ENCODE measurements around the gene SLC27A4. TPM values are rescaled to one million over a fixed set of nuclear protein-coding genes. Genes with fewer than 3 reads are reported as not detected.

Gene SLC27A4
- total RNA-seq (2021): 17.0 and 17.2 TPM in 2 replicates
- long read RNA-seq, transcript SLC27A4-201 (13 exons, 3,028 nt): major isoform, 39 of 80 reads
- long read RNA-seq, partial matches to known transcripts: 14 of 80 reads
- long read RNA-seq, other reads (novel, unspliced or antisense): 27 of 80 reads

DNA sequence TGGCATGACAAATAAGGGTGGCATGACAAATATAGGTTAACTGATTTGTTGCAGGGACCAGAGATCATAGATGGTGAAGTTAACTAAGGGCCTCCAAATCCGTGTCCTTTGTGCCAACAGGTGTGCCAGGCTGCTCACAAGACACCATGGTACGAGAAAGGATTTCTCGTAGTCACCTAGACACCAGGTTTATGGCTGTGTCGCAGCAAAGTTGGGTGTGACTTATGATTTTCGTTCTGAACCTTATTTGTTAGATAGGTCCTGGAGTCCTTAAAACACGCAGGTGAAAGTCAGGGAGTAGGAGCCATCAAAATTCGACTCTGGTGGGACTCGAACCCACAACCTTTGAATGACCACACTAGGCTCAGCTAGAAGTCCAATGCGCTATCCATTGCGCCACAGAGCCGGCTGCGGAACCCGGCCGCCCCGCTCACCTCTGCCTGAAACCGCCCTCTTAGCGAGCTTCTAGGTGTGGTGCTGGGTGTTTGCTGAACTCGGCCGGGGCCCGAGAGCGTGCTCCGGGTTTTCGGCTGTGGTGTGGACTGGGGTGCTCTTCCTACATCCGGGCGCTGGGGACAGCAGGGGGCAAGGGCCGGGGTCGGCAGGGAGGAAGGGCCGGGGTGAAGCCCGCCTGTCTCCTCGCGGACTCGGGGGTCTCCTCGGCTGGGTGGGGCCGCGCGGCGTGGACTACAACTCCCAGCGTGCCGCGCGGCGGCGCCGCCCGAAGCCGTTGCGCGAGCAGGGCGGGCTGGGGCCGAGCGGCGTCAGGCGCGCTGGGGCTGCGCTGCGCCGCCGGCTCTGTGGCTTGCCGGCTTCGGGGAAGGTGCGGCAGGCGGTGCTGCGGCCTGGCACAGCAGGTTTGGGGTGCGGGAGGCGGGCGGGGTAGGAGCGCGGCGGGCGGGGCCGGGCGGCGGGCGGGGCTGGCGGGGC is at the start of gene SLC27A4:
TSS of gene SLC27A4 (plus strand) at position 767 of the 930 bp plus-strand sequence. CDS start 2,606 bp downstream, outside the sequence.
- H3K9ac ChIP-seq (ENCODE audit: extremely low read depth, insufficient read length, low read length): no peak within 1 kb of the TSS
- TF ChIP-seq, protein P1, sequence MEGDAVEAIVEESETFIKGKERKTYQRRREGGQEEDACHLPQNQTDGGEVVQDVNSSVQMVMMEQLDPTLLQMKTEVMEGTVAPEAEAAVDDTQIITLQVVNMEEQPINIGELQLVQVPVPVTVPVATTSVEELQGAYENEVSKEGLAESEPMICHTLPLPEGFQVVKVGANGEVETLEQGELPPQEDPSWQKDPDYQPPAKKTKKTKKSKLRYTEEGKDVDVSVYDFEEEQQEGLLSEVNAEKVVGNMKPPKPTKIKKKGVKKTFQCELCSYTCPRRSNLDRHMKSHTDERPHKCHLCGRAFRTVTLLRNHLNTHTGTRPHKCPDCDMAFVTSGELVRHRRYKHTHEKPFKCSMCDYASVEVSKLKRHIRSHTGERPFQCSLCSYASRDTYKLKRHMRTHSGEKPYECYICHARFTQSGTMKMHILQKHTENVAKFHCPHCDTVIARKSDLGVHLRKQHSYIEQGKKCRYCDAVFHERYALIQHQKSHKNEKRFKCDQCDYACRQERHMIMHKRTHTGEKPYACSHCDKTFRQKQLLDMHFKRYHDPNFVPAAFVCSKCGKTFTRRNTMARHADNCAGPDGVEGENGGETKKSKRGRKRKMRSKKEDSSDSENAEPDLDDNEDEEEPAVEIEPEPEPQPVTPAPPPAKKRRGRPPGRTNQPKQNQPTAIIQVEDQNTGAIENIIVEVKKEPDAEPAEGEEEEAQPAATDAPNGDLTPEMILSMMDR (conservative IDR thresholded peaks at IDR 0.05): no peak
- H3K27me3 Mint-ChIP-seq (ENCODE audit: low read depth): no peaks in the 10 kb centered on the region

More for the DNA sequence above, at the start of gene SLC27A4:
- Histone ChIP-seq H4K20me1 (ENCODE audit: control insufficient read depth, insufficient read depth, insufficient read length) (no peaks in the 10 kb centered on the region), H2BK20ac (ENCODE audit: low read depth, low read length, poor library complexity, severe bottlenecking) (no peak within 1 kb of the TSS), H2BK120ac (ENCODE audit: low read depth, low read length, poor library complexity, severe bottlenecking) (no peak within 1 kb of the TSS), H3K79me1 (ENCODE audit: insufficient read depth, low read depth, low read length, poor library complexity, severe bottlenecking) (no peaks in the 10 kb centered on the region), H2AFZ (ENCODE audit: low read length) (no peak within 1 kb of the TSS), H2BK5ac (ENCODE audit: insufficient read length, low read length) (no peak within 1 kb of the TSS), H2AK5ac (ENCODE audit: insufficient read length, low read length) (no peak within 1 kb of the TSS), H3K27ac (ENCODE audit: insufficient read length, low read depth, low read length) (no peak within 1 kb of the TSS), H3K14ac (ENCODE audit: insufficient read depth, low read length) (peak within 1 kb of the TSS; percentile 76), H3K23me2 (ENCODE audit: insufficient read length, low read depth, low read length, poor library complexity, severe bottlenecking) (peaks cover 3% of the 10 kb centered on the region), H3K4me1 (ENCODE audit: insufficient read depth, low read length) (no peaks in the 10 kb centered on the region), H2BK12ac (ENCODE audit: insufficient read length, low read depth, low read length) (no peak within 1 kb of the TSS), H3K18ac (ENCODE audit: insufficient read length, low read depth, low read length) (no peak within 1 kb of the TSS), H3K4me2 (ENCODE audit: insufficient read depth, insufficient read length, low read length) (peak within 1 kb of the TSS; percentile 70), H2BK15ac (ENCODE audit: low read depth, low read length) (no peak within 1 kb of the TSS), H3K9me3 (ENCODE audit: control insufficient read depth, low read depth, low read length) (no peaks in the 10 kb centered on the region), H3T11ph (ENCODE audit: low read length) (no peak within 1 kb of the TSS), H3K4ac (ENCODE audit: low read depth, low read length) (no peak within 1 kb of the TSS), H4K8ac (replicated peaks; ENCODE audit: insufficient read length, low read depth, low read length) (no peak within 1 kb of the TSS), H3K27me3 (ENCODE audit: insufficient read depth, low read length) (no peaks in the 10 kb centered on the region), H3K79me2 (ENCODE audit: insufficient read depth, low read length) (no peaks in the 10 kb centered on the region), H4K91ac (ENCODE audit: insufficient read length, low read depth, low read length) (no peak within 1 kb of the TSS), H3K56ac (ENCODE audit: insufficient read length, low read depth, low read length) (no peak within 1 kb of the TSS), H4K5ac (ENCODE audit: insufficient read length, low read depth, low read length) (no peak within 1 kb of the TSS), H3K23ac (ENCODE audit: insufficient read length, low read depth, low read length) (no peak within 1 kb of the TSS)
- Mint-ChIP-seq H3K4me3 (peak within 1 kb of the TSS; percentile 88 to 93), H3K36me3 (ENCODE audit: insufficient read depth in 1 of 3, low read depth in 3 of 3) (peaks cover 4 to 18% (median 10%) of the 10 kb centered on the region in 3 experiments), H3K4me1 (peaks cover 4 to 5% of the 10 kb centered on the region in 2 experiments), H3K9me3 (no peaks in the 10 kb centered on the region), H3K27ac (peak within 1 kb of the TSS in 1 of 3 experiments; percentile 40; a peak in 2 of 7 replicates)
- DNase-seq: peak; percentile 95
- WGBS (ENCODE audit: extremely low coverage, insufficient read length, low lambda C conversion rate): no CpG with 5 or more reads among the region's 75 CpGs

Measured in H9 (cell line).